ENCODE measurements around the gene IL18RAP. TPM values are rescaled to one million over a fixed set of nuclear protein-coding genes. Genes with fewer than 3 reads are reported as not detected.

Gene IL18RAP
- total RNA-seq, 1 donor from 2014 or later, result not detected

- DNase-seq (ENCODE audit: low spot score), result no peak
- Histone ChIP-seq H3K27ac (no peak overlapping the region), H3K79me2 (ENCODE audit: low read depth) (no peaks in the 10 kb centered on the region), H3K4me2 (no peak overlapping the region), H3K4me3 (no peak overlapping the region), H3K9me3 (ENCODE audit: low read depth) (no peaks in the 10 kb centered on the region), H4K20me1 (ENCODE audit: low read depth) (no peaks in the 10 kb centered on the region), H3K4me1 (no peaks in the 10 kb centered on the region), H2AFZ (replicated peaks) (no peak overlapping the region), H3K36me3 (no peaks in the 10 kb centered on the region), H3K9ac (no peak overlapping the region), H3F3A (ENCODE audit: low read depth) (no peaks in the 10 kb centered on the region), H3K27me3 (no peaks in the 10 kb centered on the region)
- Mint-ChIP-seq H3K36me3 (no peaks in the 10 kb centered on the region), H3K27ac (no peak overlapping the region), H3K27me3 (ENCODE audit: insufficient read depth, low read depth) (peaks cover 5% of the 10 kb centered on the region), H3K9me3 (no peaks in the 10 kb centered on the region), H3K4me3 (no peak overlapping the region), H3K4me1 (no peaks in the 10 kb centered on the region)
- TF ChIP-seq EZH2phosphoT487 (IDR thresholded peaks at IDR 0.05) (no peak), EZH2 (IDR thresholded peaks at IDR 0.05) (no peak), CTCF (IDR thresholded peaks at IDR 0.05) (no peak)
These were observed 408 bp downstream of the IL18RAP start for GRCh38 chr2:102423368-102423767.

- Mint-ChIP-seq H3K9me3 (no peaks in the 10 kb centered on the region), H3K36me3 (no peaks in the 10 kb centered on the region), H3K27me3 (ENCODE audit: insufficient read depth, low read depth) (peaks cover 5% of the 10 kb centered on the region), H3K4me1 (no peaks in the 10 kb centered on the region), H3K27ac (no peak overlapping the region), H3K4me3 (no peak overlapping the region)
- no peak overlapping the region for H3K27ac ChIP-seq
- H3K9me3 ChIP-seq (ENCODE audit: low read depth), result no peaks in the 10 kb centered on the region
- H3K27me3 ChIP-seq, result no peaks in the 10 kb centered on the region
- H2AFZ ChIP-seq (replicated peaks), result no peak overlapping the region
- no peaks in the 10 kb centered on the region for H3K79me2 ChIP-seq (ENCODE audit: low read depth)
- H4K20me1 ChIP-seq (ENCODE audit: low read depth), result no peaks in the 10 kb centered on the region
- no peaks in the 10 kb centered on the region for H3K36me3 ChIP-seq
- no peaks in the 10 kb centered on the region for H3F3A ChIP-seq (ENCODE audit: low read depth)
- no peak overlapping the region for H3K9ac ChIP-seq
- TF ChIP-seq EZH2 (IDR thresholded peaks at IDR 0.05) (no peak), CTCF (IDR thresholded peaks at IDR 0.05) (no peak), EZH2phosphoT487 (IDR thresholded peaks at IDR 0.05) (no peak)
- no peak overlapping the region for H3K4me3 ChIP-seq
- no peak for DNase-seq (ENCODE audit: low spot score)
- no peak overlapping the region for H3K4me2 ChIP-seq
- no peaks in the 10 kb centered on the region for H3K4me1 ChIP-seq
These were observed 1.8 kb downstream of the IL18RAP start for GRCh38 chr2:102424754-102425153.

- H3K4me3 Mint-ChIP-seq, result no peak overlapping the region
- no peak overlapping the region for H3K27ac ChIP-seq
These were observed 2.6 kb downstream of the IL18RAP start for GRCh38 chr2:102425441-102426132.

More at GRCh38 chr2:102425441-102426132, 2.6 kb downstream of the IL18RAP start:
- Histone ChIP-seq H2AFZ (replicated peaks) (no peak overlapping the region), H3K4me1 (no peaks in the 10 kb centered on the region), H3K4me3 (no peak overlapping the region), H4K20me1 (ENCODE audit: low read depth) (no peaks in the 10 kb centered on the region), H3K4me2 (no peak overlapping the region), H3F3A (ENCODE audit: low read depth) (no peaks in the 10 kb centered on the region), H3K9ac (no peak overlapping the region), H3K36me3 (no peaks in the 10 kb centered on the region), H3K9me3 (ENCODE audit: low read depth) (no peaks in the 10 kb centered on the region), H3K27me3 (no peaks in the 10 kb centered on the region), H3K79me2 (ENCODE audit: low read depth) (no peaks in the 10 kb centered on the region)
- TF ChIP-seq EZH2phosphoT487 (IDR thresholded peaks at IDR 0.05) (no peak), EZH2 (IDR thresholded peaks at IDR 0.05) (no peak), CTCF (IDR thresholded peaks at IDR 0.05) (no peak)
- H3K36me3 Mint-ChIP-seq, result no peaks in the 10 kb centered on the region
- H3K9me3 Mint-ChIP-seq, result no peaks in the 10 kb centered on the region
- DNase-seq (ENCODE audit: low spot score), result no peak
- no peaks in the 10 kb centered on the region for H3K4me1 Mint-ChIP-seq
- peaks cover 5% of the 10 kb centered on the region for H3K27me3 Mint-ChIP-seq (ENCODE audit: insufficient read depth, low read depth)
- no peak overlapping the region for H3K27ac Mint-ChIP-seq

All from neural progenitor cell (in vitro differentiated cells).